Fibroblast of skin of scalp (primary cell): ENCODE data around the gene PHTF1.
A peak's percentile ranks its signal among the peaks of the same experiment; 100 is the strongest.
"Not testable (repeated sequence)": the region's sequence is repeated elsewhere in the genome, so short reads cannot be mapped to it uniquely, and the experiment has no call there.

Experiments
- DNase-seq: peaks from one replicate; pipeline ENCODE4 v3.0.0-alpha.2; 2013

PHTF1 gene

DNA sequence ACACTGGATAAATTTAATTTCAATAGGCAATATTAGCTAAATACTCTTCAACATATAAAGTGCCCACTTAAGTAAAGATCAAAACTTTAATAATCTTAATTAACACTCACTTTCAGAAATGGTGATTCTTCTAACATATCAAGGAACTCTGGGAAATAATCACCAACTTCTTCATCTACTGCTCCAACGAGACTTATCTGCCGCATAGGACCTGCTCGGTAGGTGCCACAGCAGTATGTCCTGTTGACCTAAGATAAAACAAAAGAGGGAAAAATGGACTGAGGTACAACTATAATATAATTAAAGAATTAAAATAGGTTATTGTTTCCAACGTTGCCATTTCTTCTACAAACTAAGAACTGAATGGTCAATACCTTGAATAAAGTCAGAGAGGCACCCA lies 18.3 kb upstream of the PHTF1 start:
- DNase-seq = no peak

DNA sequence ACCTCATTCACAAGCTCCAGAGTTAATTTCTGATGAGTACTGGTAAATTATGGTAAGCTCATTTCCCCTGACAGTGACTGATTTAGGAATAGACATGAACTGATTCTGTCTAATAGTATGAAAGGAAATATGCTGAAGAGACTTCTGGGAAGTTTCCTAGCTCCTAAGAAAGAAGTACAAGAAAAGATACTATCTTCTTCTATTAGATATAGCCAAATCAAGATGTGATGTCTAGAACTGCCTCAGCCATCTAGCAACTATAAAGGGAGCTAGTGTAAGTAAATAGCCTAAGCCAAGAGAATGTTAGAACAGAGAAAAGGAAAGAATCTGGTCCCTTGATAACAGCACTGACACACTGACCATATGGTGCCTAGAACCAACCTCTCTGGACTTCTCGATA lies 10.7 kb upstream of the PHTF1 start:
- DNase-seq = no peak

DNA sequence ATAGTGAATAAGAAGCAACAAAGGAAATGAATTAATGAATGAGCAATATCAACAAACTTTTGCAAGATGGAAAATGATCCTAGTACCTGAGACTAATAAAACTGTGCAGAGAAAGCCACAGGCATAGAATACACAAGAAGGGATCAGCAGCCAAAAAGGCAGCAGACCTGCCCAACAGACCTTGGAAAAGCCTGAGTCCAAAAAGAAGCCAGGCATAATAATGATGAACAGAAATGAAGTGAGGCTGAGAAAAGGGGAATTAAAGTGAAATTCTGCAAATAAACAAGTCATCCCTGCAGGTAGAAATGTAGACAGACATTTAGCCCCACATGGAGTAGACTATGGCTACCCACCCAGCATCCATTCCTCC lies 10.3 kb upstream of the PHTF1 start:
- DNase-seq = no peak

DNA sequence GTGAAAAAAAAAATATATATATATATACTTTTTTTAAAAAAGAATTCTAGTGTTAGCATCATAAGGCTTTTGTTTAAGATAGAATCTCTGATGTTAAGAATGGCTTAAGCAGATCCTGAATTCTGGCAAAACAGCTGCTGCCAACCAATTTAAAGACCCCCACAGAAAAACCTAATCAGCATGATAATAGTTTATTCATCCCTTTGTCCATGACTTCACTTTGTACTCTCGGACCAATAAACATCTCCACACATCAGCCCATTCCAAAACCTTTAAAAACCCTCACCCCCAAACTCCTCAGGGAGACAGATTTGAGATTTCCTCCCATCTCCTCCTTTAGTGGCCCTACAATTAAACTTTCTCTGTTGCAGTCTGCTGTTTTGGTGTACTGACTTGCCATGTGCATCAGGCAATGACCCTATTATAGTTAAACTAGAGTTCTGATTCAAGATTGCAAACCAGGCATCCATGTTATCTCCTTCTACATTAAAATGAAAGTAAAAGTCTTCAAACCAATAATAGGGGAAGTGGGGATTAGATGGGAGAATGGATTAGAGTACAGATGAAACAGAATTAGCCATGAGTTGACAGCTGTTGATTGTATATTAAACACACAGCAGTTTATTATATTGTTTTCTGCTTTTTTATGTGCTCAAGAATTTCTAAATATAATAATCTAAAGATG lies 9.8 kb upstream of the PHTF1 start:
- DNase-seq = no peak

DNA sequence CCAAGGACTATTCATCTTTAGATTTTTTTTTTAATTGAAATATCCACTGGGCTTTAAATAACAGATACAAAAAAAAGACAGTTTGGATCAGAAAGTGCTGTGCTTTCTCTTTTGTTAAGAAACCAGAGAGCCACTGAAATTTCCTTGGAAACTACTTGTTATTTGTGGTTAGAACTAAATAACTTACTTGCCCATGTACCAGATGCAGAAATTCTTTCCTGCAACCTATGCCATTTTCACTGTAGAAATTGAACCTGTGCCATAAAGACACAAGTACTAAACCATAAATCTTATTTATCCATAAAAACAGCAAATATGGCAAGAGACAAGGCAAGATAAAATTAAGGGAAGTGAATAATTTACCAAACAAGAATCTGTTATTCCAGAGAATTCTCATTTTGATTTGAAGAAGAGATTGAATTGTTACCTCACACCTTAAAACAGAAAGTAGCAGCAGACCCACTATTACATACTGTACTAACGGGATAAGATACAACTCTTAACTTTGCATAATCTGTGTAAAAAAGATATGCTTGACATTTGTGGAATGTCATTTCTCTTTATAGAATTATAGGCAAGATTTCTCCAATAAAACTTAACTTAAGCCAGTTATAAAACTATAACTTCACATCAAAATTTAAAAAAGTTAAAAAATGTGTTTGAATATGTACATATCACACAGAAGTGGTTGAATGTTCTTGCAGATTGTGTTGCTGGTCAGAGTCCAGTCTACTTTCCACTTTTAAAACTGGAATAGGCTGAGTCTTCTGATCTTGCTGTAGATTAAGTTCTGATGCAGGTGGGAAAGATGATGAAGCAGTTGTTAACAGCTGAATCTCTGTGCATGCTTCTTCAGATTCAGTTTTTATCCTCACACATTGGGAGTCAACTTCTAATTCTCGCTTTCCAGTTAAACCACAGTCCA lies 6.3 kb upstream of the PHTF1 start:
- no peak for DNase-seq

DNA sequence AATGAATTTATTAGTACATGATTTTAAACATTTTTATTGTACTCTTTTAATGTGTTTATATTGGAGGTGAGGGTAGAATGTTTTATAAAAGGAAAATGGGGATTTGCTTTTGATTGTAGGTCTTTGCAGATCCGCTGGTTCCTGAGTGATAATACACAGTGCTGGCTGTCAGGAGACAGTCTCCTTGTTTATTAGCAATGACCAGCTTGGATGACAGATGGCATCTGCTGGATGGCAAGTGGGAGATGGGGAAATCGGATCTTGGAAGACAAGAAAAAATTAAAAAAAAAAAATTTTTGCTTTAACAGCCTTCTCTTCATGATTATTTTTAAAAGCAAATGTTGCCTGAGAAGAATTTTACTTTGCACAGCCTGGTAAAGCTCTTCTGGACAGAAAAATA lies 4.4 kb upstream of the PHTF1 start:
- no peak for DNase-seq

DNA sequence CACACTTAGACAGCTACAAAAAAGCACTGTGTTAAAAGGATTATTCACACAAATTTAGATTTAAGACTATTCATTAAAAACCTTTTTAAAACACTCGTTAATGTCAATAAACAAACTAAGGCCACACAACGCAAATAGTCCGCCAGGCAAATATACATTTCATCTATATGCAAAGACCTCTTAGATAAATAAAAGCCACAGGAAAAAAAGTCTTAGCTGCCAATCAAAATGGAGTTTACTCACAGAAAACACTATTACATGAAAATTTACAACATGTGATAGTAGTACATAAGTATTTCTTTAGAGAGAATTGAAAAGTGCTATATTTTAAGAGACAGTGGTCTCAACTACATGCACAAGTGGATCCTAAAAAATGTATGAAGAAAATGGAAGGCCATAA lies 2.7 kb upstream of the PHTF1 start:
- DNase-seq = no peak

DNA sequence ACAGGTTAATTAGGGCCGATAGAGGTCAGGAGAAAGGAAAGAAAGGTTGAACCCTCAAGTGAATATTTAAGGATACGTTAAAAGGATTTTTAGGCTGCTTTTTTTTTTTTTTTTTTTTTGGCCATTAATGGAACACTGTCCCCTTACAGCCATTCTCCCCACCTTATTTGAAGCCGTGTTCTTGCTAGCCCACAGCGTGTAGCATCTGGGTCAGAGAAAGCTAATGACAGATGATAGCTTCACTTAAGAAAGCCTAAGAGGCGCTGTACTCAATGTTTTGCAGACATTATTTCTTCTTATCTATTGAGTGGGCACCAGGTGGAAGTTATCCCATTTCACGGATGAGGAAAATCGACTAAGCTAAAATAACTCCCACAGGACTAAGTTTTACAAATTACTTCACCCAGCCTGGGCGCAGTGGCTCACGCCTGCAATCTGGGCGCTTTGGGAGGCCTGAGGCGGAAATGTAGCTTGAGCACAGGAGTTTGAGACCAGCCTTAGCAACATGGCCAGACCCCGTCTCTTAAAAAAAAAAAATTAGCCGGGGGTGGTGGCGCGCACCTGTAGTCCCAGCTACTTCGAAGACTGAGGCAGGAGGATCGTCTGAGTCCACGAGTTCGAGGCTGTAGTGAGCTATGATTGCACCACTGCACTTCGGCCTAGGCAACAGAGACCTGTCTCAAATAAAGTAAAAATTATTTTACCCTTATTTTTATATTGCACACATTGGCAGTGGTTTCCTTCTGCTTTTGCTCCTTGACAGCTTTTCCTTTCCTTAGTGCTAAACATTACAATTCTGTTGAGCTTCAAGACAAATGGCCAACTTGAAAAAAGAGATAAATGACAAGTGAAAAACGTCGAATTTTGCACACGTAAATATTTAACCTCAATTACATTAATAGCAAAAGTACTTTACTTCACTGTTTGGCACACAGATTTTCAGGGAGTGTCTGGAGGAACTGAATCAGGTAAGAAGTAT lies 1.1 kb upstream of the PHTF1 start:
- DNase-seq = no peak

DNA sequence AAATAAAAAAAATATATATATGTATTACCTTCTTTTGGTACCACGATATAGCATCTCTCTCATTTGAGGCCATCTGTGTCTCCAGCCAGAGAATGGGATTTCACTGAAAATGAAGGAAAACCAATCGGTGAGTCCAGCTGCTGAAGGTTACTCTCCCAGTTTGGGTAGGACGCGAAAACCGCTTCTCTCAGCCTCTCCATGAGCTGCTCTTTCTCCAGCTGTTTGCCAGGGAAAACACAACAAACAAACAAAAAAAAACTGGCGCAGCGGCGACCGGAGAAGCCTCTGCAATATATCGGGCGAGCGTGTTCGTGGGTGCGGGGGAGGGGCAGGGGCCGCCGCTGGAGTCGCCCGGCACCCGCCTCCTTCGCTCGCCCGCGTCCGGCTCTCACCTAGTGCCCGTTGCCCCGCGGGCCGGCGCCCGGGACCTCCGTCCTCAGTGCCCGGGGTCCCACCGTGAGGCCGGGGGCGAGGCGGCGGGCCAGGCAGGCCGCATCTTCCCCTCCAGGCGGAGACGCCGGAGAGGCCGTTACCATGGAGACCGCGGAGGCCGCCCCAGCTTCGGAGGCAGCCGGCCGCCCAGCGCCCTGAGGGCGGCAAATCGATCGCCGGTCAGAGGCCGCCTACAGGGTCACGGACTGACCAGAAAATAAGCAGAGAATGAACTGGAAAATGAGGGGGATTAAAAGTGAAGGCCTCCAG lies 504 bp downstream of the PHTF1 start:
- DNase-seq = peak; percentile 51

DNA sequence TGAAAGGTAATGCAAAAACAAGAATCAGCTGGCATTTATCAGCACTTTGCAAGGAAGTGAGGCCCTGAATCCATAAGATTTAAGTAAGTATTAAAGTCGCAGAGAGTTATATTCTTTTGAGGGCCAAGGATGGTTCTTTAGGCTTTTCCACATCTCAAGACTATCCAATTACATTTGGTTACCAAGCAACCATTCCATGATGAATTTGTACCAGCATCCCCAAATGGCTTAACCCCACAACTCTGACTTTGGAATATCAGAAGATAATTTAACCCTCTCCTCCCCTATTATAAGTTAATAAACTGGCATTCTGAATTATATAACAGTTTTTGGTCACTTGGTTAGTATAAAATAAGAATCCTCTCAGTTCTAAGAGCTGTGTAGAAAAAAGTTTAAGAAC lies 2.8 kb downstream of the PHTF1 start:
- no peak for DNase-seq

DNA sequence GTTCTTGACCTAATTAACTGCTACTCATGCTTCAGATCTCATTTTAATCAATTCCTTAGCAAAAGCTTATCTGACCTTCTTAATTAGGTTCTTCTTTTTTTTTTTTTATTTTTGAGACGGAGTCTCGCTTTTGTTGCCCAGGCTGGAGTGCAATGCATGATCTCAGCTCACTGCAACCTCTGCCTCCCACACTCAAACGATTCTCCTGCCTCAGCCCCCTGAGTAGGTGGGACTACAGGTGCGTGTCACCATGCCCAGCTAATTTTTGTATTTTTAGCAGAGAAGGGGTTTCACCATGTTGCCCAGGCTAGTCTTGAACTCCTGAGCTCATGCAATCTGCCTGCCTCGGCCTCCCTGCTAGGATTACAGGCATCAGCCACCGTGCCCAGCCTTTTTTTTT lies 6.0 kb downstream of the PHTF1 start:
- DNase-seq = not testable (repeated sequence)

DNA sequence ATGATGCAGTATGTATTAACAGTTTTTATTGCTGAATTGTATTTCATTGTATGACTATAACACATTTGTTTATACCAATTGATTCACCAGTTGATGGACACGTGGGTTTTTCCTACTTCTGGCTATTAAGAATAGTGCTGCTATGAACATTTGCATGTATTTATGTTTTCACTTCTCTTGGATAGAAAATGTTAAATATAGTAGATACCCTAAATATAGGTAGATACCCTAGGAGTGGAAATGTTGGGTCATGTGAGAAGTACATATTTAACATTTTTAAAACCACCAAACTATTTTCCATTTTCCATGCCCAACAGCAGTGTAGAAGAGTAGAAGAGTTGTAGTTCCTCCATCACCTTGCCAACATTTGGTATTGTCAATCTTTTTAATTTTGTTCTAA lies 7.8 kb downstream of the PHTF1 start:
- DNase-seq = no peak

DNA sequence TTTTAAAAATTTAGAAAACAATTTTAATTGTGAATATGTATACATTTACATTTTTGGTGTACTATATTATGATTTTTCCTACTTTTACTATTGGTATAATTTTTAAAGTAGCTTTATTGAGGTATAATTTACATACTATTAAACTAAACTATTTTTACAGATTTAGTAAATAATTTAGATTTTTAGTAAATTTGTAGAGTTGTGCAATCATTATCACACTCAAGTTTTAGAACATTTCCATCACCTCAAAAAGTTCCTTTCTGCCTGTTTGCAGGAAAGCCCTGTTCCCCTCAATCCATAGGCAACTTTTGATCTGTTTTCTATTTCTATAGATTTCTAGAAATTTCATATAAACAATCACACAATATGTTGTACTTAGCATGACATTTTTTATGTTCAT lies 8.2 kb downstream of the PHTF1 start:
- DNase-seq = no peak

DNA sequence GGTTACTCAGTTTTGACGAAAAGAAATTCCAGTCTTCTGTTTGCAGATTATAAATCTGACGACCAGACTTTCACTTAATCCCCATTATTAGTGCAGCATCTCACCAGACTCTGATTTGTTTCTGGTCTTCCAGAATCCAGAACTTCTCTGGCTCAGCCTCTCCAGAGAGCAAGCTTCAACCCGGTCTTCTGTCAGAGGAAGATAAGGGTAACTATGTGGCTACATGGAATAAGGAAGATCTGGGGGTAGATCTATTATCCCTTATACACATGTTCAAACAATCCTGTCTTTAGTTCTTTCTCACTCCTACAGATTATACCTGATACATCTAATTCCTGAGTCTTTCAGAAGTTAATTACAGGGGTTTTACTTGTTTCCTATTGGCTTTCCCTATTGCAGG lies 9.9 kb downstream of the PHTF1 start:
- no peak for DNase-seq

DNA sequence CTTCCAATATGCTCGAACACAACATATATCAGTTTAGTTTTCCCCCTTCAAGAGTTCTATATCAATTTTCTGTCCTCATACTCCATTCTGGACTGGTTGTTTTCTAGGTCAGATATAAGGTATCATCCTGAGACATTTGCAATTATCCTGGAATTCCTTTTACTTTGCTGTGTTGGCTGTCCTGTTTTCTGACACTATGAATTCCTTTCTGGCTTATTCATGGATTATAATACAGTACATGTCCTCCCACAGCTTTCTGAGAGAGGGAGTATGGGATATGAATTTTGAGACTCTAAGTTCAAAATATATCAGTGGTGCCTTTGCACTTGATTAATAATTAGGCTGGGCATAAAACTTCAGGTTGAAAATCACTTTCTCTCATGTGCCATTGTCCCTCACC lies 11.9 kb downstream of the PHTF1 start:
- peak; percentile 46 for DNase-seq

DNA sequence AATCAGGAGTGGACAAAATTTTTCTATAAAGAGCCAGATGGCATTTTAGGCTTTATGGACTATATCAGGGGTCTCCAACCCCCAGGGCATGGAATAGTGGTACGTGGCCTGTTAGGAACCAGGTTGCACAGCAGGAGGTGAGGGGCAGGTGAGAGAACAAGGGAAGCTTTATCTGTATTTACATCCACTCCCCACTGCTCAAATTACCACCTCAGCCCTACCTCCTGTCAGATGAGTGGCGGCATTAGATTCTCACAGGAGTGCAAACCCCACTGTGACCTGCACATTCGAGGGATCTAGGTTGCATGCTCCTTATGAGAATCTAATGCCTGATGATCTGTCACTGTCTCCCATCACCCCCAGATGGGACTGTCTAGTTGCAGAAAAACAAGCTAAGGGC lies 13.9 kb downstream of the PHTF1 start:
- no peak for DNase-seq

DNA sequence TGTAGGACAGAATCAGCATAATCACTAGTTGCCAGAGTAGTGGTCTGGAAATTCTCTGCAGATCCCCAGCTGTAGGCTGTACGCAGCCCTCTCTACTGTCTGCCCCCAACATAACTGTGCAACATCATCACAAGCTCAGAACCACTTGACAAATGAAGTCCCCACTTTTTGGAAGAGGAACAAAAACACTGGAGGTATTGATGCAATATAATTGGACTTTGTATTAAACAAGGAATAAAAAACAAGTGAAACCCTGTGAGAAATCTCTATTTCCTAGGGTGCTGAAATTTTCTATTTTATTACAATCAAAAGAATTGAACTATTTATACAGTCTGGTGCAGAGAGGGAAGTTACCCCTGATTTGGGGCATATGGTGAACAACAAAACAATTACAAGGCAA lies 15.2 kb downstream of the PHTF1 start:
- DNase-seq = no peak

DNA sequence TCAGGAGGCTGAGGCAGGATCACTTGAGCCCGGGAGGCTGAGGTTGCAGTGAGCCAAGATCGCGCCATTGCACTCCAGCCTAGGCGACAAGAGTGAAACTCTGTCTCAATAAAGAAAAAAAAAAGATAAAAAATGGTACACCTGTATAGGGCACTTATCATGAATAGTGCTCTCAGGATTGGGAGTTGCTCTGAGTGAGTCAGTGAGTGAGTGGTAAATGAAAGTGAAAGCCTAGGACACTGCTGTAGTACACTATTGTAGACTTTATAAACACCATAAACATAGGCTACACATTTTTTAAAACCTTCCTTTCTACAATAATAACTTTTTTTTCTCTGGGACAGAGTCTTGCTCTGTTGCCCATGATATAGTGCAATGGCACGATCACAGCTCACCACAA lies 16.8 kb downstream of the PHTF1 start:
- DNase-seq = no peak

DNA sequence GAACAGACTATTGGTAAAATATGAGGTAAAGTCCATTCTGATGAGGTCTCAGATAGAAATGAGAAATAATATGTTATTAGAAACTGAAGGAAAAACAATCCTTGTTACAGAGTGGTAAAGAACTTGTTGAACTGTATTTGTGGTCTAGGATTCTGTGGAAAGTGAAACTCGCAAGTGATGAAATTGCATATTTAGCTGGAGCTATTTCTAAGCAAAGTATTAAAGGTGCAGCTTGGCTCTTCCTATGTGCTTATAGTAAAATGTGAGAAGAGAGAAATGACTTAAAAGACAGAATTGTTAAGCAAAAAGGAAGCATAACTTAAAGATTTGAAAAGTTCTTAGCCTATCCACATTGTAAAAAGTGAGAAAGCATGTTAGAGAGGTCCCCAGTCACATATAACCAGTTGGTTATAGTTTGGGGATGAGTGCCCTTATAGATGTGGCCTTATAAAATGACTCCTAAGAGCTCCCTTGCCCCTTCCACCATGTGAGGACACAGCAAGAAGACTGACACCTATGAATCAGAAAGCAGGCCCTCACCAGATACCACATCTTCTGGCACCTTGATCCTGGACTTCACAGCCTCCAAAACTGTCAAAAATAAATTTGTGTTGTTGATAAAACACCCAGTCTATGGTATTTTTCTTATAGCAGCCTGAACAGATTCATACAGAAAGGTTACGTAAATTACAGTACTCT lies 24.8 kb downstream of the PHTF1 start:
- no peak for DNase-seq

DNA sequence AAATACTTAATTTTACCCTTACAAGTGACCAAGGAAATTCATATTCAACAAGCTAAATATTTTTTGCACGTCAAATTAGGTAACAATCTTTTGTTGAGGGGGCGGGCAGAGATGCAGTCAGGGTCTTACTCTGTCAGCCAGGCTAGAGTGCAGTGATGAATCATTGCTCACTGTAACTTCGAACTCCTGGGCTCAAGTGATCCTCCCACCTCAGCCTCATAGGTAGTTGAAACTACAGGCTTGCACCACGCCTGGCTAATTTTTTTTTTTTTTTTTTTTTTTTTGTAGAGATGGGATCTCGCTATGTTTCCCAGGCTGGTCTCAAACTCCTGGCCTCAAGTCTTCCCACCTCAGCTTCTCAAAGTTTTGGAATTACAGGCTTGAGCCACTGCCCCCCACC lies 26.5 kb downstream of the PHTF1 start:
- DNase-seq = no peak

DNA sequence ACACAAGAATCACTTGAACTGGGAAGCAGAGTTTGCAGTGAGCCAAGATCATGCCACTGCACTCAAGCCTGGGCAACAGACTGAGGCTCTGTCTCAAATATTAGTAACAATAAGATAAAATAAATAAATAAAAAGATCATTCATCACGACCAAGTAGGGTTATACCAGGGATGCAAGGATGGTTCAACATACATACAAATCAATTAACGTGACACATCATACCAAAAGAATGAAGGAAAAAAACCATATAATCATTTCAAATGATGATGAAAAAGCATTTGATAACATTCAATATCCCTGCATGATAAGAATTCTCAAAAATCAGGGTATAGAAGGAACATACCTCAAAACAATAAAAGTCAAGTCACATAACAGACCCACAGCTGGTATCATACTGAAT lies 38.3 kb downstream of the PHTF1 start:
- DNase-seq = no peak

DNA sequence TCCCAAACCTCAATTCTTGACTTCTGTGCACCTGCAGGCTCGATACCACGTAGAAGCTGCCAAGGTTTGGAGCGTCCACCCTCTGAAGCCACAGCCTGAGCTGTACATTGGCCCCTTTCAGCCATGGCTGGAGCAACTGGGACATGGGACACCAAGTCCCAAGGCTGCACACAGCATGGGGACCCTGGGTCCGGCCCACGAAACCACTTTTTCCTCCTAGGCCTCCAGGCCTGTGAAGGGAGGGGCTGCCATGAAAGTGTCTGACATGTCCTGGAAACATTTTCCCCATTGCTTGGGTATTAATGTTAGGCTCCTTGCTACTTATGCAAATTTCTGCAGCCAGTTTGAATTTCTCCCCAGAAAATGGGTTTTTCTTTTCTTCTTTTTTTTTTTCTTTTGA lies 40.7 kb downstream of the PHTF1 start:
- DNase-seq = not testable (repeated sequence)
